GM12874 (cell line): ENCODE data around the gene RNF207.

Source experiments
- TF ChIP-seq, protein P1 (sequence below): IDR thresholded peaks from 2 replicates; pipeline ENCODE4 v1.5.1; 2011; ENCODE audit warnings: low read depth, mild to moderate bottlenecking, control low read depth, low read length, moderate library complexity; ENCODE audit not compliant: insufficient read depth

Gene RNF207

GRCh38 chr1:6220236-6220635 is 14.3 kb downstream of the RNF207 start:
- TF ChIP-seq, protein P1, sequence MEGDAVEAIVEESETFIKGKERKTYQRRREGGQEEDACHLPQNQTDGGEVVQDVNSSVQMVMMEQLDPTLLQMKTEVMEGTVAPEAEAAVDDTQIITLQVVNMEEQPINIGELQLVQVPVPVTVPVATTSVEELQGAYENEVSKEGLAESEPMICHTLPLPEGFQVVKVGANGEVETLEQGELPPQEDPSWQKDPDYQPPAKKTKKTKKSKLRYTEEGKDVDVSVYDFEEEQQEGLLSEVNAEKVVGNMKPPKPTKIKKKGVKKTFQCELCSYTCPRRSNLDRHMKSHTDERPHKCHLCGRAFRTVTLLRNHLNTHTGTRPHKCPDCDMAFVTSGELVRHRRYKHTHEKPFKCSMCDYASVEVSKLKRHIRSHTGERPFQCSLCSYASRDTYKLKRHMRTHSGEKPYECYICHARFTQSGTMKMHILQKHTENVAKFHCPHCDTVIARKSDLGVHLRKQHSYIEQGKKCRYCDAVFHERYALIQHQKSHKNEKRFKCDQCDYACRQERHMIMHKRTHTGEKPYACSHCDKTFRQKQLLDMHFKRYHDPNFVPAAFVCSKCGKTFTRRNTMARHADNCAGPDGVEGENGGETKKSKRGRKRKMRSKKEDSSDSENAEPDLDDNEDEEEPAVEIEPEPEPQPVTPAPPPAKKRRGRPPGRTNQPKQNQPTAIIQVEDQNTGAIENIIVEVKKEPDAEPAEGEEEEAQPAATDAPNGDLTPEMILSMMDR = no peak

DNA sequence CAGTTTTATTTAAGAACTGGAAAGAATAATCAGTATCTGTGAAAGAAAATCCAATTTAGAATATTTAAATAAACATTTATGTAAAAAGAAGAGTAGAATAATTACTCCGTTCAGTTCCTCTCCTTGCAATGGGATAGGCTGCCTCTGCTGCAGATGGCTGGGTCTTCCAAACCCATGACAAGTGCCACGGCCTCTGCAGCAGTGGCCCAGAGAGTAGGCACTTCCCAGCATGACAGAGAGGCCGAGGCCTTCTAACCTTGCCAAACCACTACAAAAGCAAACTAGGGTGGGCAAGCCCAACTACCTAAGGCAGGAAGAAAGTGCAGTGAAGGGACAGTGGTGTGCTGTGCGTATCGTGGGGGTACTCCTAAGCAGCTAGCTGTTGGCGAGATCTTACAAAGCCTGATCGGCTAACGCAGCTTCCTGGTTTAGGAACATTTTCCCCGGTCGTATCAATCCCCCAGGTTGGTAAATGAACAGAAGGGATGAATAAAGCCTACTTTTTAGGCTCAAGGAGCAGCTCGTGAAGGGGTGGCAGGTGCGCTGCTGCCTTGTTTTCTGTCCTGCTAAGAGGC is 15.4 kb downstream of the RNF207 start:
- TF ChIP-seq, protein P1 = no peak

GRCh38 chr1:6222636-6223035 is 16.7 kb downstream of the RNF207 start:
- TF ChIP-seq, protein P1 = no peak

GRCh38 chr1:6223617-6224016 is 17.7 kb downstream of the RNF207 start:
- TF ChIP-seq, protein P1 = no peak

DNA sequence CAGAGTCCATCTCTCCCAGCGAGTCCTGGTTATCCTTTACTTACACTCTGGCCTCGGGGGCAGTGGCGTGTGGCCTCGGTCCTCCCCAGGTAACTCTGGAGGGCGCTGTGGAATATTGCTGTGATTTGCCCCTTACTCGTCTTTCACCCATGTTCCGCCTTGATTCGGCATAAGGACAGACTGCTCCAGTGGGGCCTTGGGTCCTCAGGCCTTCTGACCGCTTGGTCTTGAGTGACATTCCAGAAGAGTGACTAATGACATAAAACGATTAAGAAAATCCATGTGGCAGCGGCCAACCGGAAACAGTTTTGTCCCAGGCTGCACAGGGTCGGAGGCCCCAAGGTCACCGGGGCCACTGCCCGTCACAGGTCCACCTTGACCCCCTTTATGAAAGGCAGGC is 18.8 kb downstream of the RNF207 start:
- TF ChIP-seq, protein P1 = no peak

- TF ChIP-seq, protein P1 = no peak
Measured at GRCh38 chr1:6225651-6226050, 19.7 kb downstream of the RNF207 start.

- TF ChIP-seq, protein P1 = no peak
Measured at GRCh38 chr1:6233376-6233775, 27.5 kb downstream of the RNF207 start.
